Cardiac muscle cell (in vitro differentiated cells and primary cell): ENCODE measurements around the gene IGFBP6. TPM values are rescaled to one million over a fixed set of nuclear protein-coding genes. Genes with fewer than 3 reads are reported as not detected.

Source experiments
- DNase-seq, 2 donors: peaks; one replicate each; pipeline versions ENCODE4 v3.0.0 to v3.0.0-alpha.2; 2010 to 2017; ENCODE audit warnings: low read depth in 1 of 2, low spot score in 1 of 2
- H3K27ac ChIP-seq: fragments of 200-600 bp; sonication (generic); 2 replicates; pipeline ENCODE4 v1.5.1; 2016
- H3K27me3 ChIP-seq: fragments of 200-600 bp; sonication (generic); 2 replicates; pipeline ENCODE4 v1.6.0; 2016; ENCODE audit warnings: control low read depth
- H3K36me3 ChIP-seq: fragments of 200-600 bp; sonication (generic); 2 replicates; pipeline ENCODE4 v1.5.1; 2016; ENCODE audit warnings: control low read depth
- H3K4me1 ChIP-seq: fragments of 200-600 bp; sonication (generic); 2 replicates; pipeline ENCODE4 v1.8.1; 2017; ENCODE audit warnings: low read depth, mild to moderate bottlenecking, mixed run types
- H3K4me3 ChIP-seq: fragments of 200-600 bp; sonication (generic); 2 replicates; pipeline ENCODE4 v1.5.1; 2016; ENCODE audit warnings: mild to moderate bottlenecking
- H3K9me3 ChIP-seq: fragments of 200-600 bp; sonication (generic); 2 replicates; pipeline ENCODE4 v1.5.1; 2017; ENCODE audit warnings: low read depth, mild to moderate bottlenecking, control low read depth
- polyA plus RNA-seq: library from polyadenylated mRNA; unstranded; fragments of >200 nt; fragmentation: Nextera tagmentation; extraction: Ambion mirVana; gene quantifications from 2 replicates; pipeline ENCODE4 v1.2.1, GENCODE V29; 2016
- total RNA-seq: library from RNA; depleted of rRNA; stranded (reverse); fragments of >200 nt; gene quantifications from 2 replicates; pipeline ENCODE4 v1.2.3, GENCODE V29; 2016
- TF ChIP-seq, protein P1 (sequence below): IDR thresholded peaks from 2 replicates; pipeline ENCODE4 v1.5.1; 2012; ENCODE audit warnings: low read depth, mild to moderate bottlenecking, low read length

Gene IGFBP6
- total and polyA plus RNA-seq, 2 experiments from 2014 or later, result 58.9 to 109 TPM

DNA sequence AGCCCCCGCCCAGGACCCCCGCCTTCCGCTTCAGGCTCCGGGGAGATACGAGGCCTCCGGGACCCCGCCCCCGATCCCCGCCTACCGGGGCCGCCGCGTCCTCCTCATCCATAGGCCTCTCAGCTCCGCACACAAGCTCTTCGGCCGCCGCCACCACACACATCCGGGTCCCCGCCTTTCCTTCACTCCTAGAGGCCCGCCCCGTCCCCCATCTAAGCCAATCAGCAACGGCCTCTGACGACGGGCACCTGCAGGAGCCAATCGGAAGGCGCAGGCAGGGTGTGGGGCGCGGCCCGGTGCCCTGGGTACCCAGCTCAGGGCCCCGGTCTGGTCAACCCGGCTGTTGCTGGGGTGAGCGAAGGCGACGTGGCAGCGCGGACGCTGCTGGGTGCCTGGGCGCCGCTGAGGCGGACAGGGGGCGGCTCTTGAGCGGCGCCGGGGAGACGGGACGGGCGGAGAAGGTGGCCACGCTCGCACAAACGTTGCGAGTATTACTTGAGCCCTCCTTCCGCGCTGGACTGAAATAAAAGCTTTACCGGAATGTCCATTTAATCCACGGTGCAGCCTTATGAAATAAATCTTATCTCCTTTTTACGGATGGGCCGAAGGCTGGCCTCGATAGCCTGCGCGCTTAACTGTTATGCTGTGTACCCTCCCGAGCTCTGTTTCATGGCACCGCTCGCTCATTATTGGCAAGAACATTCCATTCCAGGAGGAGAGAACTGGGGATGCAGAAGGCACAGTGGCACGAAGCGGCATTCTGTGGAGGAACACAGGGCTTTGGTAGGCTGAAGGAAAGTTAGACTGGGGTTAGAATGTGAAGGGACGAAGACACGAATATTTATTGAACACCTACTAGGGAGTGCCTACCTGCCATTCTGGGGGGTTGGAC is 18.0 kb upstream of the IGFBP6 start, which contains the start of gene SPRYD3:
Gene SPRYD3, minus strand, starts transcription at position 165 of the 892 bp plus-strand sequence. Its CDS starts 57 bp downstream, at position 108.
- TF ChIP-seq, protein P1, sequence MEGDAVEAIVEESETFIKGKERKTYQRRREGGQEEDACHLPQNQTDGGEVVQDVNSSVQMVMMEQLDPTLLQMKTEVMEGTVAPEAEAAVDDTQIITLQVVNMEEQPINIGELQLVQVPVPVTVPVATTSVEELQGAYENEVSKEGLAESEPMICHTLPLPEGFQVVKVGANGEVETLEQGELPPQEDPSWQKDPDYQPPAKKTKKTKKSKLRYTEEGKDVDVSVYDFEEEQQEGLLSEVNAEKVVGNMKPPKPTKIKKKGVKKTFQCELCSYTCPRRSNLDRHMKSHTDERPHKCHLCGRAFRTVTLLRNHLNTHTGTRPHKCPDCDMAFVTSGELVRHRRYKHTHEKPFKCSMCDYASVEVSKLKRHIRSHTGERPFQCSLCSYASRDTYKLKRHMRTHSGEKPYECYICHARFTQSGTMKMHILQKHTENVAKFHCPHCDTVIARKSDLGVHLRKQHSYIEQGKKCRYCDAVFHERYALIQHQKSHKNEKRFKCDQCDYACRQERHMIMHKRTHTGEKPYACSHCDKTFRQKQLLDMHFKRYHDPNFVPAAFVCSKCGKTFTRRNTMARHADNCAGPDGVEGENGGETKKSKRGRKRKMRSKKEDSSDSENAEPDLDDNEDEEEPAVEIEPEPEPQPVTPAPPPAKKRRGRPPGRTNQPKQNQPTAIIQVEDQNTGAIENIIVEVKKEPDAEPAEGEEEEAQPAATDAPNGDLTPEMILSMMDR, result no peak
- peaks cover 27% of the 10 kb centered on the region for H3K4me1 ChIP-seq
- H3K27ac ChIP-seq, result peak within 1 kb of the TSS; percentile 90
- H3K27me3 ChIP-seq, result no peaks in the 10 kb centered on the region
- H3K36me3 ChIP-seq, result peaks cover under 1% of the 10 kb centered on the region
- peak within 1 kb of the TSS; percentile 43 for H3K4me3 ChIP-seq
- no peaks in the 10 kb centered on the region for H3K9me3 ChIP-seq
- DNase-seq, result peak; percentile 98 to 99

DNA sequence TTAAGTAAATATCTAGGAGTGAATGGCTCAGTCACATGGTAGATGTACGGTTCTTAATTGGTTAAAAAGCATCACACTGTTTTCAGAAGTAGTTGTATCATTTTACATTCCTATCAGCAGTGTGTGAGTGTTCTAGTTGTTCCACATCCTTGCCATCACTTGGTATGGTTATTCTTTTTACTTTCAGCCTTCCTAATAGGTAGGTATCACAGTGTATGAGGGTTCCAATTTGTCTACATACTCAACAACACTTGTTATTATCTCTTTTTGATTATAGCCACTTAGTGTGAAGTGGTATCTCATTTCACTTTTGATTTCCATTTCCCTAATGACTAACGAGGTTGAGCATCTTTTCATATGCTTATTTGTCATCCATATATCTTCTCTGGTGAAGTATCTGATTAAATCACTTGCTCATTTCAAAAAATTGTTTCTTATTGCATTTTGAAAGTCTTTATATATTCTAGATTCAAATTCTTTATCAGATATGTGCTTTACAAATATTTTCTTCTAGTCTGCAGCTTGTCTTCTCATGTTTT is 14.8 kb upstream of the IGFBP6 start:
- Histone ChIP-seq H3K4me3 (no peak overlapping the region), H3K27me3 (no peaks in the 10 kb centered on the region), H3K36me3 (no peaks in the 10 kb centered on the region), H3K4me1 (peaks cover 17% of the 10 kb centered on the region), H3K9me3 (no peaks in the 10 kb centered on the region), H3K27ac (no peak overlapping the region)
- TF ChIP-seq, protein P1, result no peak
- no peak for DNase-seq

DNA sequence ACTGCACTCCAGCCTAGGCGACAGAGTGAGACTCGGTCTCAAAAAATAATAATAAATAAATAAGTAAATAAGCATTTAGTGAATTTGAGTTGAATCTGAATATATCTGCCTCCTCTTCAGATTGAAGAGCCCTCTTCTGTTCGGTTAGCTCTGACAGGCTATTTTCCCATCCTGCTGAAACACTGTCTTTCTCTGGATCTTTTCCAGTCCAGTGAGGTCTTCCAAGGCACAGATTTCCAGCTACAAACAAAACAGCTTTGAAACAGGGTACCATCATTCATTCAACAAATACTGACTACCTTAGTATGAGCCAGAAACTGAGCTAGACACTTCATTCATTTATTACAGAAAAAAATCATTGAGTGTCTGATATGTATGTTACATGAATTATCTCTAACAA is 11.1 kb upstream of the IGFBP6 start:
- Histone ChIP-seq H3K27me3 (no peaks in the 10 kb centered on the region), H3K9me3 (no peaks in the 10 kb centered on the region), H3K4me3 (no peak overlapping the region), H3K36me3 (no peaks in the 10 kb centered on the region), H3K27ac (no peak overlapping the region), H3K4me1 (no peaks in the 10 kb centered on the region)
- TF ChIP-seq, protein P1, result no peak
- no peak for DNase-seq

DNA sequence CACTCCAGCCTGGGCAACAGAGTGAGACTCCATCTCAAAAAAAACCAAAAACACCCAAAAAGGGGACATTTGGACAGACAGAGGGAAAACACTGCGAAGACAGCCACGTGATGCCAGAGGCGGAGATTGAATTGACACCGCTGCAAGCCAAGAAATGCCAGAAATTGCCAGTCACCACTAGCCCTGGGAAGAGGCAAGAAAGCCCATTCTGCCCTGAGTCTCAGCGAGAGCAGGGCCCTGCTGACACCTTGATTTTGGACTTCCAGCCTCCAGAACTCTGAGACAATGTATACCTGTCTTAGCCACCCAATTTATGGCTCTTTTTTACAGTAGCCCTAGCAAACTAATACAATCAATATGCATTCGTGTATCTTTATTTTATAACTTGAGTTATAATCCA is 7.4 kb upstream of the IGFBP6 start:
- TF ChIP-seq, protein P1, result no peak
- DNase-seq, result no peak
- Histone ChIP-seq H3K4me3 (no peak overlapping the region), H3K9me3 (no peaks in the 10 kb centered on the region), H3K4me1 (no peaks in the 10 kb centered on the region), H3K36me3 (no peaks in the 10 kb centered on the region), H3K27me3 (no peaks in the 10 kb centered on the region), H3K27ac (no peak overlapping the region)

DNA sequence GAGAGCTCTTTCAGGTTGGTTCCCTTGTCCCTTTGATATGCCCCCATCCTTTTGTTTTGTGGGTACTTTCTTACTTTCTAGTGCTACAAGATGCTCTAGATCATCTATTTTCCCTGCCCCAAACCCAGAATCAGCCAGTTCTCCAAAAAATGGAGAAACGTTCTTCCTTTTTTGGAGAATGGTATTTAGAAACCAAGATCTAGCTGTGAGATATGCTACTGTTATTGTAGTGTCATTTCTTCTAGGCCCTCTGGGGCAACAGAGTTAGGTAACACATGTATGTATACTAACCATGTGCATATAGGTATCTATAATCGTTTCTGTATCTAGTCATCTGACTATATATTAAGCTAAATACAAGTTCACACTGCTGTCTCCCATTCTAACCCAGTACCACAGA is 6.9 kb upstream of the IGFBP6 start:
- TF ChIP-seq, protein P1, result no peak
- Histone ChIP-seq H3K27me3 (no peaks in the 10 kb centered on the region), H3K27ac (no peak overlapping the region), H3K36me3 (no peaks in the 10 kb centered on the region), H3K4me3 (no peak overlapping the region), H3K4me1 (no peaks in the 10 kb centered on the region), H3K9me3 (no peaks in the 10 kb centered on the region)
- DNase-seq, result no peak
